Left ventricle myocardium inferior (tissue), 1 donor: ENCODE data around the gene ACTL10. TPM values are rescaled to one million over a fixed set of nuclear protein-coding genes. Genes with fewer than 3 reads are reported as not detected.
A peak's percentile ranks its signal among the peaks of the same experiment; 100 is the strongest.
"Not testable (repeated sequence)": the region's sequence is repeated elsewhere in the genome, so short reads cannot be mapped to it uniquely, and the experiment has no call there.

ENCODE experiments used
- DNase-seq: peaks from one replicate; pipeline ENCODE4 v3.0.0-alpha.2; 2020
- H3K27ac ChIP-seq: fragments of 200-600 bp; replicated peaks from 2 replicates; pipeline ENCODE4 v1.8.0; 2021
- H3K27me3 ChIP-seq: fragments of 200-600 bp; 2 replicates; pipeline ENCODE4 v1.8.0; 2021; ENCODE audit warnings: low read depth
- H3K36me3 ChIP-seq: fragments of 200-600 bp; 2 replicates; pipeline ENCODE4 v1.8.0; 2021
- H3K4me1 ChIP-seq: fragments of 200-600 bp; 2 replicates; pipeline ENCODE4 v1.8.0; 2021
- H3K4me3 ChIP-seq: fragments of 200-600 bp; 2 replicates; pipeline ENCODE4 v1.8.0; 2021; ENCODE audit warnings: mild to moderate bottlenecking, moderate library complexity
- H3K9me3 ChIP-seq: fragments of 200-600 bp; replicated peaks from 2 replicates; pipeline ENCODE4 v1.8.0; 2021
- intact Hi-C: fragments of 100-400 bp; cut with micrococcal nuclease; formaldehyde crosslinking; loops from one replicate; pipeline ENCODE4 v1.11.0; 2022
- total RNA-seq: library from RNA; stranded (reverse); fragmentation: NEBNext Ultra II Directional; extraction: Animal tissue kit (Norgen Biotek cat#: 25700); gene quantifications from one replicate; pipeline ENCODE4 v1.2.1, GENCODE V29; 2021
- TF ChIP-seq, protein P1 (sequence below): fragments of 200-600 bp; IDR thresholded peaks from 2 replicates; pipeline ENCODE4 v1.8.0; 2021; ENCODE audit warnings: antibody characterized with exemption, mild to moderate bottlenecking, borderline replicate concordance
- donor health status: DM: no; HTN: yes; CAD: no; lungs with severe emphysema.

Gene ACTL10
- total RNA-seq, 1 donor from 2014 or later: 0.22 TPM

- TF ChIP-seq, protein P1, sequence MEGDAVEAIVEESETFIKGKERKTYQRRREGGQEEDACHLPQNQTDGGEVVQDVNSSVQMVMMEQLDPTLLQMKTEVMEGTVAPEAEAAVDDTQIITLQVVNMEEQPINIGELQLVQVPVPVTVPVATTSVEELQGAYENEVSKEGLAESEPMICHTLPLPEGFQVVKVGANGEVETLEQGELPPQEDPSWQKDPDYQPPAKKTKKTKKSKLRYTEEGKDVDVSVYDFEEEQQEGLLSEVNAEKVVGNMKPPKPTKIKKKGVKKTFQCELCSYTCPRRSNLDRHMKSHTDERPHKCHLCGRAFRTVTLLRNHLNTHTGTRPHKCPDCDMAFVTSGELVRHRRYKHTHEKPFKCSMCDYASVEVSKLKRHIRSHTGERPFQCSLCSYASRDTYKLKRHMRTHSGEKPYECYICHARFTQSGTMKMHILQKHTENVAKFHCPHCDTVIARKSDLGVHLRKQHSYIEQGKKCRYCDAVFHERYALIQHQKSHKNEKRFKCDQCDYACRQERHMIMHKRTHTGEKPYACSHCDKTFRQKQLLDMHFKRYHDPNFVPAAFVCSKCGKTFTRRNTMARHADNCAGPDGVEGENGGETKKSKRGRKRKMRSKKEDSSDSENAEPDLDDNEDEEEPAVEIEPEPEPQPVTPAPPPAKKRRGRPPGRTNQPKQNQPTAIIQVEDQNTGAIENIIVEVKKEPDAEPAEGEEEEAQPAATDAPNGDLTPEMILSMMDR: no peak
- H3K27ac ChIP-seq: no peak overlapping the region
- H3K27me3 ChIP-seq: no peaks in the 10 kb centered on the region
- H3K4me3 ChIP-seq: no peak overlapping the region
- intact Hi-C loops: loop anchor here (10.0 kb wide), 1 partner anchor 181 kb away; no protein-coding TSS in a partner anchor
- no peak for DNase-seq
- H3K36me3 ChIP-seq: peaks cover 46% of the 10 kb centered on the region
- H3K4me1 ChIP-seq: peaks cover 32% of the 10 kb centered on the region
- H3K9me3 ChIP-seq: no peaks in the 10 kb centered on the region
Measured at GRCh38 chr20:33646191-33646590, 20.6 kb upstream of the ACTL10 start.

DNA sequence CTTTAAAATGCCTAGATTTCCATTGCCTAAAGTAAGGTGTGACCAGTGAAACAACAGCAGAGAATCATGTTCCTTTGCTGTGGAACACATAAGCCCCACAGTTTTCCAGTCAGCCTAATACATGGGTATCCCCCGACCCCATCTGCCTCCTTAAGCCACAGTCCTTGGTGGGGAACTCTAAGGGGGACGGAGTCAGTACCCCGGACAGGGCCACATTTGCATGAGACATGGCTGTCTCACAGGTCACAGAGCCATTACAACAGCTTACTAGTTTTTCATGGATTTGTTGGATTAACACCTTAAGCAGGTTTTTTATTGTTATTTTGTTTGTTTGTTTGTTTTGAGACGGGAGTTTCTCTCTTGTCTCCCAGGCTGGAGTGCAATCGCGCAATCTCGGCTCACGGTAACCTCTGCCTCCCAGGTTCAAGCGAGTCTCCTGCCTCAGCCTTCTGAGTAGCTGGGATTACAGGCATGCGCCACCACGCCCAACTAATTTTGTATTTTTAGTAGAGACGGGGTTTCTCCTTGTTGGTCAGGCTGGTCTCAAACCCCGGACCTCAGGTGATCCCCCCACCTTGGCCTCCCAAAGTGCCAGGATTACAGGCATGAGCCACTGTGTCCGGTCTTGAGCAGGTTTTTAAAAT, 19.7 kb upstream of the ACTL10 start:
- H3K4me3 ChIP-seq: peak overlapping the region; percentile 5
- DNase-seq, H3K9me3 ChIP-seq, H3K27me3 ChIP-seq: not testable (repeated sequence)
- peaks cover 32% of the 10 kb centered on the region for H3K4me1 ChIP-seq
- H3K36me3 ChIP-seq: peaks cover 41% of the 10 kb centered on the region
- intact Hi-C loops: loop anchor here (10.0 kb wide), 1 partner anchor 182 kb away; no protein-coding TSS in a partner anchor
- H3K27ac ChIP-seq: peak overlapping the region; percentile 59

DNA sequence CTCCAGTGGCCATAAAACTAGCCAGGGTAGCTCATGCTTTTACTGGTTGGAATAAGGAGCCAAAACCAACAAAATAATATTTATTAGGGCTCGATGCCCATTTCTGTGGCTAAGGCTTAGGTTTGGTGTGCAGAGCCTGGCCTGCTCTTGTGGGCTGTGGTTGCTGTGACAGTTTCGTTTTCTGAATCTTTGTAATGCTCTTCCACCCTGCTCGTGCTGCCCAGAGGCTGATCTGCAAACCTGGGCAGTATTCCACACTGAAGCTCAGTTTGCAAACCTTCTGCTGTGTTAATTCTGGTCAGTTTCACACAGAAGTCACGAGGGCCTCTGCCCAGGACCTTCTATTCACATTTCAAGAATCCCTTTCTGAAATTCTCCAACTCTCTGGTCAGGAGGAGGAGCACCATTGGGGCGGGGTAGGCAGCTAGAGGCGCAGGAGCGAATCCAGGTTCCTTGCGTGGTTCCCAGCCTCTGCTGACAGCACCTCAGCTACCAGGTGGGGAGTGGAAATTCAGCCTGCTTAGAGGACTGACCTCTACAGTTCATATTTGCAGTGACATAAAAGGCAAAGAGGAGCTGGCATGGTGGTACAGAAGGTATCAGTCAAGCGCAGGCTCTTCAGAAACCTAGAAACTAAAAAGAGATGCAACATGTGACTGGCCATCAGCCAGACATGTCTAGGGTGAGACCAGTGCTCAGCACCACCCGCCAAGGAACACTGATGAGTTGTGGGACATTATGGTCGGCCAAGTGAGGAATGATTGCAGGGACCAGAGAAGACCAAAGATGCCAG, 18.9 kb upstream of the ACTL10 start:
- intact Hi-C loops: loop anchor here (10.0 kb wide), 1 partner anchor 183 kb away; no protein-coding TSS in a partner anchor
- TF ChIP-seq, protein P1: no peak
- Histone ChIP-seq H3K27ac (peak overlapping the region; percentile 59), H3K27me3 (no peaks in the 10 kb centered on the region), H3K36me3 (peaks cover 34% of the 10 kb centered on the region), H3K9me3 (no peaks in the 10 kb centered on the region), H3K4me1 (peaks cover 34% of the 10 kb centered on the region), H3K4me3 (peak overlapping the region; percentile 5)
- DNase-seq: peak; percentile 14

DNA sequence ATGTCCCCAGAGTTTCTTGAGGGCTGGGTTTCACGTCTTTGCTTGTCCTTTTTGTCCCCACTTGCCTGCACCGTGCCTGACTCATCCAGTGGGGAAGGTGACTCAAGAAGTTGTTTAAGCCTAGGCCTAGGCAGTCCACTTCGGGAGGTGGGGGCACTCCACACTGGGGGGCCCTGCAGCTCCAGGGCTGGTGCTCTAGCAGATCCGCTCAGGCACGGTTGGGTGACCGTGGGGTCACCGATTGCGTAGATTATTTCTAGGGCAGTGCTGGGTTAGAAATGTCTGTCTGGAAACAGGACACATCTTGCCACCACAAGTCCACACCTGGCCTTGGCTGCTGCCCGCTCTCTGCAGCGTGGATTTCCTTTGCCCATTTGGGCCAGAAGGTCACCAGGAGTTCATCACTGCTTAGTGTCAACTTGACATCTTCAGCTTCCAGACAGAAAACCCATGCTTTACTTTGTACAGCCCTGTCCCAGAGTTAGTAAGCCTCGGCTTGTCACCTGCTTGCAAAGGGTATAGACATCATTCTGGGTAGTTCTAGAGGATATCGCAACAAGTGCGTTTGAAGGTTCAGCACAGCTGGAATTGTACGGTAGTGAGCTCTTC, 18.2 kb upstream of the ACTL10 start:
- peak; percentile 13 for DNase-seq
- H3K9me3 ChIP-seq: no peaks in the 10 kb centered on the region
- intact Hi-C loops: loop anchor here (10.0 kb wide), 1 partner anchor 184 kb away; no protein-coding TSS in a partner anchor
- peaks cover 41% of the 10 kb centered on the region for H3K4me1 ChIP-seq
- peak overlapping the region; percentile 59 for H3K27ac ChIP-seq
- H3K4me3 ChIP-seq: no peak overlapping the region
- peaks cover 27% of the 10 kb centered on the region for H3K36me3 ChIP-seq
- no peaks in the 10 kb centered on the region for H3K27me3 ChIP-seq
- TF ChIP-seq, protein P1: no peak

DNA sequence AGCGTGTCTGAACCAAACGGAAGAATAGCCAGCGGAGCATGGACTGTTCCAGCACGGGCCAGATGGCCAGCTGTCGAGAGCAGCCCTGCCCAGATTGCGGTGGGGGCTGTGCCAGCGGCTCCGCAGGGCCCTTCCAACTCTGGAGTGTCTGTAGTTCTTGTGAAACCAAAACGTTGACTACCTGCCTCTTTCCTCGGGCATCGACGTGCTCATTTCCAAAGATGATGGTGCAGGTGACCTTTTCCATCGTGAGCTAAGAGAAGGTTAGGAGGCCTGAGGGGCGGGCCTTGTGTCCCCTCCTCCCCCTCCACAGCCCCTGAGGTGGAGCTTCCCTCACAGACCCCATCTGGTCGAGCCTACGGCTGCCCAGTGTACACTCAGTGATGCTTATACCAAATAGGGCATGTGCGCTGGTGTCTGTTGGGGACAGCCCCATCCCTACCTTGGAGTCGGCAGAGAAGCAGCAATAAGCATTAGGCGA, 17.5 kb upstream of the ACTL10 start:
- Histone ChIP-seq H3K36me3 (peaks cover 22% of the 10 kb centered on the region), H3K9me3 (no peaks in the 10 kb centered on the region), H3K4me1 (peaks cover 48% of the 10 kb centered on the region), H3K4me3 (no peak overlapping the region), H3K27me3 (no peaks in the 10 kb centered on the region), H3K27ac (peak overlapping the region; percentile 59)
- DNase-seq: peak; percentile 68
- intact Hi-C loops: loop anchor here (10.0 kb wide), 1 partner anchor 184 kb away; no protein-coding TSS in a partner anchor
- TF ChIP-seq, protein P1: no peak
